Activated naive CD4-positive, alpha-beta T cell treated with anti-CD3 and anti-CD28 coated beads for 36 hours (primary cell): ENCODE measurements around the gene C17orf67. TPM values are rescaled to one million over a fixed set of nuclear protein-coding genes. Genes with fewer than 3 reads are reported as not detected.
A peak's percentile ranks its signal among the peaks of the same experiment; 100 is the strongest.

ENCODE experiments used
- CTCF ChIA-PET: fragments of 350-600 bp; sonication (Branson Sonifier 250); formaldehyde crosslinking; loops from one replicate; lab custom pipeline; 2021; ENCODE audit warnings: antibody characterized with exemption; lab: Charles Lee
- DNase-seq: peaks from one replicate; pipeline ENCODE4 v3.0.0-alpha.2; 2020
- H3K27ac Mint-ChIP-seq: one replicate; pipeline ENCODE4 v1.8.0; 2021; ENCODE audit warnings: mild to moderate bottlenecking, mixed read lengths
- H3K27me3 Mint-ChIP-seq: one replicate; pipeline ENCODE4 v1.8.0; 2021; ENCODE audit warnings: low read depth, mixed read lengths
- H3K36me3 Mint-ChIP-seq: one replicate; pipeline ENCODE4 v1.8.0; 2021; ENCODE audit warnings: low read depth, mixed read lengths
- H3K4me1 Mint-ChIP-seq: one replicate; pipeline ENCODE4 v1.8.0; 2021; ENCODE audit warnings: low read depth, mixed read lengths
- H3K4me3 Mint-ChIP-seq: one replicate; pipeline ENCODE4 v1.8.0; 2021; ENCODE audit warnings: mild to moderate bottlenecking, moderate library complexity, mixed read lengths
- H3K9me3 Mint-ChIP-seq: one replicate; pipeline ENCODE4 v1.8.0; 2021; ENCODE audit warnings: mixed read lengths
- intact Hi-C: fragments of 100-400 bp; cut with micrococcal nuclease; formaldehyde crosslinking; loops from one replicate; pipeline ENCODE4 v1.15.1; 2023
- total RNA-seq, 2 experiments: library from RNA; stranded (reverse); gene quantifications; one replicate each; pipeline ENCODE4 v1.2.3, GENCODE V29; 2021

C17orf67 gene
- total RNA-seq, 2 experiments from 2014 or later = 1.9 to 2.2 TPM

DNA sequence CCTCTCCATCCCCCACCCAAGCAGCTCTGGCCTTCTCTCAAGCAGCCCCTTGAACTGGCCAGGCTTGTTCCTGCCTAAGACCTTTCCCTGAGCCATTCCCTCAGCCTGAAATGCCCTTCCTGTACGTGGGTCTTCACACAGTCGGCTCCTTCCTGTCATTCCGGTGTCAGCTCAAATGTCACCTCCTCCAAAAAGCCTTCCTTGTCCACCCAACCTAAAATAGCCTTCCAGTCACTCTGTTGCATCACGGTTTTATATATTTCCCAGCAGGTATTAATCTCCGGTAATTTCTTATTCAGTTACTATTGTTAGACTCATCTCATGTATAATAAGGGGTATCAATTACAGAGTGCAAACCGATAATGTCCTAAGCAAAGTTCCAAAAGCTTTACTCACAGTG, 51.8 kb downstream of the C17orf67 start:
- Mint-ChIP-seq H3K4me1 (peaks cover 47% of the 10 kb centered on the region), H3K27me3 (no peaks in the 10 kb centered on the region), H3K4me3 (no peak overlapping the region), H3K36me3 (no peaks in the 10 kb centered on the region), H3K27ac (no peak overlapping the region), H3K9me3 (no peaks in the 10 kb centered on the region)
- intact Hi-C loops = loop anchor here (2.0 to 10.0 kb wide), 2 partner anchors 281 to 467 kb away; no protein-coding TSS in a partner anchor
- no peak for DNase-seq
- CTCF ChIA-PET = interaction anchor here (0.6 to 4.2 kb wide), 10 partner anchors 11 to 297 kb away, joined by 3 to 69 read pairs (median 11); no protein-coding TSS in a partner anchor

DNA sequence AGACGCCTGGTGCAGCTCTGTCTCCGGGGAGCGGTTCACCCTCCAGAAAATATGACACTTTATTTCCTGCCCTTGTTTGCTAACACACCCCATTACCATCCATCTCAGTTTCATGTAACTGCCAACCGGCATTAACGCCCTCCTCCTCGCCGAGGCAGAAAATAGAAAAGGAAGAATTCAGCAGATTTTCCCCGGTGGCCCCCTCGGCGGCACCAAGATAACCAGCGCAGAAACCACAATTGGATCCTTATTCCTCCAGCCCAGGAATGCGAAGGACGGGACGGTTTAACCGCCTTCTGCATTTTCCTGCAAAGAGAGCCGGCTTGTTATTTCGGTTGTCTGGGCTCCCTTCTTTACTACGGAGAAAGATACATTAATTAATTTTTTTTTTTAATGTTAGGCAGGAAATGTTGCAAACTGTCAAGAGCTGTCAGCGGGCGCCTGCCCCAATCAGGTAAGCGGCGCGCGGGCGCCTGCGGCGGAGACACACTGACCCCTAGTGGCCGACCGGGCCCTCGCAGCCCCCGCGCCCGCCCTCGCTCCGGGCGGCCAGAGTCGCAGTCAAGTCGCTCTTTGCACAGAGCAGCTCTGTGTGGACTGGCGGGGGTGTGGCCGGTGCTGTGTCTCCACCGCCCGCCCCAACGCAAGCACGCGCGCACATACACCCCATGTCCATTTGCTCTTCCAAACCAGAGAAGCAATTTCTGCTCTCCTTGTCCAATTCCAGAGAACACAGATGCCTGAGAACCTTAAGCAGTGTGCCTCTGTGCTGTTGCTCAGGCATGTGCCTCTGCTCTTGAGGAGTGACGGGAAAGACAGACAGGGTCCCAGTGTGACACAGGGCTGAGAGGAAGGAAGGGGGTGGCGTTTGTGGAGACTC, 53.6 kb downstream of the C17orf67 start:
- H3K9me3 Mint-ChIP-seq = no peaks in the 10 kb centered on the region
- no peaks in the 10 kb centered on the region for H3K27me3 Mint-ChIP-seq
- H3K4me1 Mint-ChIP-seq = peaks cover 30% of the 10 kb centered on the region
- no peaks in the 10 kb centered on the region for H3K36me3 Mint-ChIP-seq
- intact Hi-C loops = loop anchor here (1.0 to 10.0 kb wide), 8 partner anchors 17 to 465 kb away; partner anchors contain the start of gene NOG
- CTCF ChIA-PET = interaction anchor here (0.6 to 4.2 kb wide), 35 partner anchors 8 to 1544 kb away, joined by 3 to 69 read pairs (median 5); partner anchors contain the start of gene NOG
- H3K4me3 Mint-ChIP-seq = peak overlapping the region; percentile 83
- DNase-seq = peak; percentile 89
- peak overlapping the region; percentile 91 for H3K27ac Mint-ChIP-seq

DNA sequence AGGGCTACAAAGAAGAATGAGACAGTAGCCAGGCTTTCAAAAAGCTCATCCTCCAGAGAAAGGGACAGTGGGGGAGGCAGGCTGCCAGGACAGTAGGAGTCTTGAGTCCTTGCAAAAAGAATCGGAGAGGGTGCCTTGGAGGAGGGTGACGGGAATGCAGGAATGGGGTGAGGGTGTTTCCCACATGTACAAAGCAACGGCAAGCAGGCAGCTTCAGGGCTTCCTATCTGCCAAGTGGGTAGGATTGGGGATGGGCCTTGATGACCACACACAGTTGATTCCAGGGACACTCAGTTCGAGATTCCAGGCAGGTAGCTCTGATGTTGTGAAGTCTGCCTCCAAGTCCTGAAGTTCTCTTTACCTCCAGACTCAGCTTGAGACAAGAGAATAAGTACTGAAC, 54.4 kb downstream of the C17orf67 start:
- no peaks in the 10 kb centered on the region for H3K9me3 Mint-ChIP-seq
- CTCF ChIA-PET = interaction anchor here (0.5 to 4.2 kb wide), 25 partner anchors 8 to 278 kb away, joined by 3 to 69 read pairs (median 5); partner anchors contain the start of gene NOG
- H3K4me3 Mint-ChIP-seq = peak overlapping the region; percentile 83
- DNase-seq = no peak
- H3K27me3 Mint-ChIP-seq = no peaks in the 10 kb centered on the region
- no peaks in the 10 kb centered on the region for H3K36me3 Mint-ChIP-seq
- peak overlapping the region; percentile 91 for H3K27ac Mint-ChIP-seq
- peaks cover 27% of the 10 kb centered on the region for H3K4me1 Mint-ChIP-seq
- intact Hi-C loops = no loop called here

DNA sequence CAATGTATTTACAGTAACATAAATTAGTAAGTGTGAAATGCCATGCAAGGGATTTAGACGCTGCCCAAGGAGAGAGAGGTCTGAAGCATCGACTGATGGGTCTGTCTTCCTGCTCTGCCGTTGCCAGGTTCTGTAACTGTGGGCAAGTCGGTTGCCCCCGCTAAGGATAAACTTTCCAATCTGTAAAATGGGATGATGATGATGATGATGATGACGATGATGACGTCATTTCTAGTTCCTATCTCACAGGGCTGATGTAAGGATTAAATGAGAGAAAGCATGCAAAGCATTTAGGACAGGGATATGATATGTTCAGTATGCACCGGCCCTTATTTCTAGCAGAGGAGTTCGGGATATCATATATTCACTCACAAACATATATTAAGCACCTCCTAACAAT, 54.8 kb downstream of the C17orf67 start:
- Mint-ChIP-seq H3K4me1 (peaks cover 27% of the 10 kb centered on the region), H3K27me3 (no peaks in the 10 kb centered on the region), H3K4me3 (peak overlapping the region; percentile 23), H3K36me3 (no peaks in the 10 kb centered on the region), H3K9me3 (no peaks in the 10 kb centered on the region), H3K27ac (peak overlapping the region; percentile 60)
- CTCF ChIA-PET = interaction anchor here (0.5 to 4.2 kb wide), 16 partner anchors 8 to 277 kb away, joined by 3 to 69 read pairs (median 6); partner anchors contain the start of gene NOG
- DNase-seq = no peak
- intact Hi-C loops = no loop called here

DNA sequence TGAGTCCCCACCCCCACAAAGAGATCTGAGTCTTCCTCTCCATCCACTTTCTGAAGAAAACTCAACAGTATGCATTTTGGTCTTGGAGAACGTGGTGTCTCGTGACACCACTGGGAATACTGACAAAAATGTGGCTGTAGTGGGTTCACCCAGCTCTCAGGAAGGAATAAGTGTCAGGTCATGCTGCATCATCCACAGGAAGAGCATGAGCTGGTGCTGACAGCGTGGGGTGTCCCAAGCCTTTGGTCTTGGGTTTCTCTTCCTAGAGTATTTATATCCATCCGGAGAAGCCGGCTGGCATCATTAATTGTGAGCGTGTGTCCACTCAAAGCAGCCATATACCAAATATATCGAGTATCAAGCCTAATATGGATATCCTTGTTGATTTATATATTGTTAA, 55.9 kb downstream of the C17orf67 start:
- no peaks in the 10 kb centered on the region for H3K27me3 Mint-ChIP-seq
- H3K4me1 Mint-ChIP-seq = peaks cover 25% of the 10 kb centered on the region
- H3K9me3 Mint-ChIP-seq = no peaks in the 10 kb centered on the region
- H3K36me3 Mint-ChIP-seq = no peaks in the 10 kb centered on the region
- no peak for DNase-seq
- no peak overlapping the region for H3K27ac Mint-ChIP-seq
- CTCF ChIA-PET = interaction anchor here (0.6 kb wide), 1 partner anchor 60 kb away, joined by 4 read pairs; no protein-coding TSS in a partner anchor
- no peak overlapping the region for H3K4me3 Mint-ChIP-seq
- intact Hi-C loops = no loop called here

DNA sequence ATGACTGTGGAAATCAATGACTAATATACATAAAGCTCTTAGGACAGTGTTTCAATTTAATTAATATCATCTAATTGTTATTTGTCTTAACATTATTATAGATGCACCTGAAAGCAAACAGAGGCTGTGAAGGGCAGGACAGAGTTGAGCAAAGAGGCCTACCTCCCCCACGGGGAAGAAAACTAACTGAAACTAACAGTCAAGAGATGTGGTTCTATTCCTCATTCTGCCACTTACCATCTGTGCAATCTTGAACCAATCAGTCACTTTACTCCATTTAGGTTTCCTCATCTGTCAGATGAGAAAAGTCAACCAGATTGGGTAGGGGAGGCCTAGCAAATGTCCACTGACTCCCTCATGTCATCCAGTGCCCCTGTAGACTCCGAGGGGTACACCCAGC, 59.1 kb downstream of the C17orf67 start:
- H3K4me3 Mint-ChIP-seq = no peak overlapping the region
- intact Hi-C loops = no loop called here
- DNase-seq = no peak
- no peaks in the 10 kb centered on the region for H3K27me3 Mint-ChIP-seq
- H3K9me3 Mint-ChIP-seq = no peaks in the 10 kb centered on the region
- peaks cover 17% of the 10 kb centered on the region for H3K4me1 Mint-ChIP-seq
- CTCF ChIA-PET = interaction anchor here (0.6 to 1.3 kb wide), 3 partner anchors 13 to 1247 kb away, joined by 3 to 5 read pairs (median 3); no protein-coding TSS in a partner anchor
- H3K36me3 Mint-ChIP-seq = no peaks in the 10 kb centered on the region
- no peak overlapping the region for H3K27ac Mint-ChIP-seq

DNA sequence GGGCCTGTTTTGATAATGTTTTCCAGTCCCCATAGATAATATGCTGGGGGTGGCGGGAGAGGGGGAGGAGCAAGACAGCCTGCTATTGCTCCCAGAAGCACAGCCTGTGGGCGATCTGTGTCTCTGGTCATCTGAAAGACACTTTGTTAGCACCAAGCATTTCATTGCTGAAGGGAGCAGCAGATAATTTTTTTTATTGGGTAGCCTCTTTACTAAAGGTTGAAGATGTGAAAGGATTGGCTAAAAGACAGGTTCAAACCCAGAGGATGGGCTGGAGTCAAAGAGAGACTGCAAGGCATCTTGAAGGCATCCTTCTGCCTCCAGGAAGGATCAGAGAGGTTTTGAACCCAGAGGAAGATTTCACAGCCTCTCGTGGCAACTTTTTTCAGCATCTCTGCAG, 60.6 kb downstream of the C17orf67 start:
- intact Hi-C loops = no loop called here
- Mint-ChIP-seq H3K4me3 (no peak overlapping the region), H3K27me3 (no peaks in the 10 kb centered on the region), H3K9me3 (no peaks in the 10 kb centered on the region), H3K27ac (no peak overlapping the region), H3K4me1 (peaks cover 2% of the 10 kb centered on the region), H3K36me3 (no peaks in the 10 kb centered on the region)
- DNase-seq = no peak
- CTCF ChIA-PET = no interaction called here

DNA sequence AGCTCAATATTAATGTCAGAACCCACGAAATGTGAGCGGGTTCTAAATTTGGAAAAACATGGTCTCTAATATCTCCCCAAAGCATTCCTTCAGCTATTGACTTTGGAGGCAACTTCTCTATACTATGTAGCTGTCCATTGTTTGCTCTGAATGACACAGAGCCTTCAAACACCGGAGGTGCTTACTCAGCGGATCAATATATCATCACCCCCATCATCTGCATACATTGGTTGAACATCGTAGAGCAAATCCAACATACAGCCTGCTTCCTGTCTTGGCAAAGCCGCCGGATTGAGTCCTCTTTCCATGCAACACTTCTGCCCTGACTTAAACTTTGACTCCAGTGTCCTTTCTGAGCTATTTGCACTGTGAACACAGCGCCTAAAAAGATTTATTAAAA, 61.3 kb downstream of the C17orf67 start:
- CTCF ChIA-PET = interaction anchor here (1.0 to 3.8 kb wide), 3 partner anchors 8 to 12 kb away, joined by 3 to 21 read pairs (median 6); no protein-coding TSS in a partner anchor
- H3K4me3 Mint-ChIP-seq = no peak overlapping the region
- DNase-seq = no peak
- H3K4me1 Mint-ChIP-seq = peaks cover 2% of the 10 kb centered on the region
- intact Hi-C loops = no loop called here
- H3K27me3 Mint-ChIP-seq = no peaks in the 10 kb centered on the region
- H3K27ac Mint-ChIP-seq = no peak overlapping the region
- H3K36me3 Mint-ChIP-seq = no peaks in the 10 kb centered on the region
- no peaks in the 10 kb centered on the region for H3K9me3 Mint-ChIP-seq

DNA sequence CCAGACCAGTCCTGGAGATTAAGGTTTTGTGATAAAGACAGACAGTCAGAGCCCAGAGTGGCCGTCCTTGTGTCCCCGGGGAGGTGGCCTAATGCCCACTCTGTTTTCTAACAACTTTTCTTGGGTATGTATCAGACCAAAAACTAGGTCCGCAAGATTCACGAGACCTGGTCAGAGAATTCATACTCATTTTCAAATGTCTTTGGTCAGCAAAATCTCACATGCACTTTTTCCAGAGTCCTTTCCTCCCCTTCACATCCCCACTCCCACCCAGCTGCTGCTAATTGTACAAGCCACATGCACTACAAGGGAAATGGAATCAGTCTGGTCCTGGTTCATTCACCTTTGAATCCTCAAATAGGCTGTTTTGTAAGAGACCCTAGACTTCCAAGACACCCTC, 61.7 kb downstream of the C17orf67 start:
- H3K27me3 Mint-ChIP-seq = no peaks in the 10 kb centered on the region
- CTCF ChIA-PET = interaction anchor here (1.0 to 3.8 kb wide), 3 partner anchors 8 to 11 kb away, joined by 3 to 21 read pairs (median 6); no protein-coding TSS in a partner anchor
- H3K4me3 Mint-ChIP-seq = no peak overlapping the region
- intact Hi-C loops = no loop called here
- no peaks in the 10 kb centered on the region for H3K4me1 Mint-ChIP-seq
- H3K27ac Mint-ChIP-seq = no peak overlapping the region
- DNase-seq = no peak
- no peaks in the 10 kb centered on the region for H3K36me3 Mint-ChIP-seq
- no peaks in the 10 kb centered on the region for H3K9me3 Mint-ChIP-seq

DNA sequence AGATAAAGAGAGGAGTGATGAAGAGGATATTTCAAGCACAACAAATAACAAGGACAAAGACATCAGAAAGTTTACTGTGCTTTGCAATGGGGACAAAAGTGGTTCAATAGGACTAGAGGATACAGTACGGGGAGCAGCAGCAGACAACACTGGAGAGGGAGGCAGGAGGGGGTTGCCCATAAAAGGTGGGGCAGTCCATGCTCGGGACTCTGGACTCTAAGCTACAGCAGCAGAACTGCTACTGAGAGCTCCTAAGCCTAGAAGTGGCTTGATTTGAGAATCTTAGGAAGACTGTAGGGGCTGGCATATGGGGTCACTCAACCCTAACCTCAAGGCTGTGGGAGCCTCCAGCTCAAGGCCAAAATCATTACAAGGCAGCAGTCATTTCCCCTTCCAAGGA, 62.2 kb downstream of the C17orf67 start:
- intact Hi-C loops = no loop called here
- Mint-ChIP-seq H3K4me1 (no peaks in the 10 kb centered on the region), H3K27ac (no peak overlapping the region), H3K9me3 (no peaks in the 10 kb centered on the region), H3K36me3 (no peaks in the 10 kb centered on the region), H3K4me3 (no peak overlapping the region), H3K27me3 (no peaks in the 10 kb centered on the region)
- no peak for DNase-seq
- CTCF ChIA-PET = interaction anchor here (1.0 to 3.8 kb wide), 4 partner anchors 8 to 56 kb away, joined by 3 to 21 read pairs (median 6); no protein-coding TSS in a partner anchor

DNA sequence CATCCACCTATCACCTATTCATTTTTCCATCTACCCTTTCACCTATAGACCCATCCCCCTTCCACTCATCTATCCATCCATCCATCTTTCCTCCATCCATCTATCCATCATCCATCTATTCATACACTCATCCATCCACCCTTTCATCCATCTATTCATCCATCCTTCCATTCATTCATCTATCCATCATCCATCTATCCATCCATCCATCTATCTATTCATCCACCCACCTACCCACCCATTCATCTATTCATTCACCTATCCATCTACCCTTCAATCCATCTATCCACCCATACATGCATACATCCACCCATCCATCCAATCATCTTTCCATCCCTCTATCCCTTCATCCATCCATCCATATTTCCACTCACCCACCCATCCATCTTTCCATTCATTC, 63.3 kb downstream of the C17orf67 start:
- Mint-ChIP-seq H3K9me3 (no peaks in the 10 kb centered on the region), H3K4me1 (no peaks in the 10 kb centered on the region), H3K27me3 (no peaks in the 10 kb centered on the region), H3K4me3 (no peak overlapping the region), H3K27ac (no peak overlapping the region), H3K36me3 (no peaks in the 10 kb centered on the region)
- intact Hi-C loops = no loop called here
- CTCF ChIA-PET = interaction anchor here (1.4 to 3.8 kb wide), 2 partner anchors 10 to 55 kb away, joined by 5 to 21 read pairs; no protein-coding TSS in a partner anchor
- no peak for DNase-seq

DNA sequence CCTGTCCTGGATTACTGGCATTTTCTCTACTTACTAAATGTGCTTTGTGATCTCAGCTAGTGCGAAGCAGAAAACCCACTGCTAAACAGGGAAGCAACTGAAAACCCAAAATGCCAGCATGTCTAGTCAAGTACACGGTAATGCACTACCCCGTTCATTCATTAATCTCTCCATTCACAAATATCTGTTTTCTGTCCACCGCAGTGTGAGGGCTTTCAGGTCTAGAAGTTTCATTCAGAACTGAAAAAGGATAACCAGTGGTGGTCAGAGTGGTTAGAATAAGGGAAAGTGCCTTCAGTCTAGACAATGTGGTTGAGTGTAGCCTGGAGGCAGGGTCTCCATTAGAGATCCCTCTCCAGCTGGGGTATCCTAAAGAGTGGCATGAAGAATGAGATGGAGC, 68.3 kb downstream of the C17orf67 start:
- Mint-ChIP-seq H3K36me3 (no peaks in the 10 kb centered on the region), H3K4me1 (peaks cover 25% of the 10 kb centered on the region), H3K4me3 (no peak overlapping the region), H3K9me3 (no peaks in the 10 kb centered on the region), H3K27me3 (no peaks in the 10 kb centered on the region), H3K27ac (no peak overlapping the region)
- CTCF ChIA-PET = interaction anchor here (1.1 to 5.9 kb wide), 2 partner anchors 15 to 167 kb away, joined by 3 to 34 read pairs; no protein-coding TSS in a partner anchor
- DNase-seq = no peak
- intact Hi-C loops = no loop called here
